GM19239 (cell line): ENCODE measurements around the gene ADCY9.

ENCODE experiments used
- DNase-seq: peaks from one replicate; pipeline ENCODE4 v3.0.0; 2011; ENCODE audit warnings: low spot score; ENCODE audit not compliant: insufficient read length
- FAIRE-seq: peaks from 2 replicates; lab custom pipeline; 2011; peaks lifted over from hg19 to GRCh38; lab: Jason Lieb, UNC

ADCY9 gene

GRCh38 chr16:4010225-4011158 lies 105.8 kb downstream of the ADCY9 start:
- DNase-seq (no peak), FAIRE-seq (no peak)

GRCh38 chr16:4009177-4009576 lies 107.1 kb downstream of the ADCY9 start:
- DNase-seq (no peak), FAIRE-seq (no peak)

- no peak for DNase-seq
- no peak for FAIRE-seq
Observed at GRCh38 chr16:4008116-4008515, 108.1 kb downstream of the ADCY9 start.

GRCh38 chr16:4006397-4006999 lies 109.7 kb downstream of the ADCY9 start:
- FAIRE-seq (no peak), DNase-seq (no peak)

- FAIRE-seq (no peak), DNase-seq (no peak)
Observed at GRCh38 chr16:4005731-4006130, 110.5 kb downstream of the ADCY9 start.

- no peak for FAIRE-seq
- no peak for DNase-seq
Observed at GRCh38 chr16:4005281-4005680, 111.0 kb downstream of the ADCY9 start.

- no peak for FAIRE-seq
Observed at GRCh38 chr16:4004206-4004605, 112.0 kb downstream of the ADCY9 start.

GRCh38 chr16:4003576-4003975 lies 112.7 kb downstream of the ADCY9 start:
- FAIRE-seq = no peak
- DNase-seq = no peak

More at GRCh38 chr16:4004206-4004605, 112.0 kb downstream of the ADCY9 start:
- no peak for DNase-seq

GRCh38 chr16:4003166-4003565 lies 113.1 kb downstream of the ADCY9 start:
- FAIRE-seq (no peak), DNase-seq (no peak)

- no peak for FAIRE-seq
Observed at GRCh38 chr16:4002121-4002520, 114.1 kb downstream of the ADCY9 start.

GRCh38 chr16:3999479-4000325 lies 116.5 kb downstream of the ADCY9 start:
- DNase-seq (no peak), FAIRE-seq (no peak)

More at GRCh38 chr16:4002121-4002520, 114.1 kb downstream of the ADCY9 start:
- DNase-seq = no peak

GRCh38 chr16:3998793-3999478 lies 117.3 kb downstream of the ADCY9 start:
- FAIRE-seq (no peak), DNase-seq (no peak)

- FAIRE-seq (no peak), DNase-seq (no peak)
Observed at GRCh38 chr16:3997231-3997841, 118.9 kb downstream of the ADCY9 start.

GRCh38 chr16:3995001-3995400 lies 121.2 kb downstream of the ADCY9 start:
- DNase-seq (no peak), FAIRE-seq (no peak)

GRCh38 chr16:3993052-3993785 lies 123.0 kb downstream of the ADCY9 start:
- DNase-seq (no peak), FAIRE-seq (no peak)

GRCh38 chr16:3992297-3993051 lies 123.8 kb downstream of the ADCY9 start:
- FAIRE-seq = no peak
- DNase-seq = no peak

- no peak for DNase-seq
- FAIRE-seq = no peak
Observed at GRCh38 chr16:3988824-3989223, 127.4 kb downstream of the ADCY9 start.

- FAIRE-seq (no peak), DNase-seq (no peak)
Observed at GRCh38 chr16:3988011-3988410, 128.2 kb downstream of the ADCY9 start.
